GM04503 (cell line): ENCODE results near the gene MAP10.

Experiments
- DNase-seq: peaks from one replicate; pipeline ENCODE4 v3.0.0-alpha.2; 2012; ENCODE audit warnings: low read depth

The MAP10 gene

DNA sequence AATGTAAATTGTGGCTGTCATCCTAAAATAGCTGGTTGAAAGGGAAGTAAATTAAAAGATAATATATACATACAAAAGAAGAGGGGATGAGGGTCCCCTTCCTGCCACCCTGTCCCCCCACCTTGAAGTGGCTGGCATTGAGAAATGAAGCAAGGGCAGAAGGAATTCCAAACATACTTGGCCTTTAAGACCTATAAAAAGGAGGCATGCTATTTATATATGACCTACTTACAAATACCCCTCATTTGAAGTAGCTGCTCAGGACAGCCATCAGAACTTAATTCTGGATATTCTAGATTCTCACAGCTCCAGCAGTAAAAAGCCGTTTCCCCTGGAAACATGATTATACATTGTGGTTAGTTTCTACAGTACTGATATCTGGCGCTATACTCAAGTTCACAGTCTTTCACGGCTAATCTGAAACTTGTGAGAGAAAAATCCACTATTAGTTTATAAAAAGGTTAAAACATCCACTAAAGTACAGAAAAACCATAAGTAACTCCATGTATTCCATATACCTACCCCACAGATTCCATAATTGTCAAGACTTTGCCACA lies 9.6 kb upstream of the MAP10 start:
- no peak for DNase-seq

DNA sequence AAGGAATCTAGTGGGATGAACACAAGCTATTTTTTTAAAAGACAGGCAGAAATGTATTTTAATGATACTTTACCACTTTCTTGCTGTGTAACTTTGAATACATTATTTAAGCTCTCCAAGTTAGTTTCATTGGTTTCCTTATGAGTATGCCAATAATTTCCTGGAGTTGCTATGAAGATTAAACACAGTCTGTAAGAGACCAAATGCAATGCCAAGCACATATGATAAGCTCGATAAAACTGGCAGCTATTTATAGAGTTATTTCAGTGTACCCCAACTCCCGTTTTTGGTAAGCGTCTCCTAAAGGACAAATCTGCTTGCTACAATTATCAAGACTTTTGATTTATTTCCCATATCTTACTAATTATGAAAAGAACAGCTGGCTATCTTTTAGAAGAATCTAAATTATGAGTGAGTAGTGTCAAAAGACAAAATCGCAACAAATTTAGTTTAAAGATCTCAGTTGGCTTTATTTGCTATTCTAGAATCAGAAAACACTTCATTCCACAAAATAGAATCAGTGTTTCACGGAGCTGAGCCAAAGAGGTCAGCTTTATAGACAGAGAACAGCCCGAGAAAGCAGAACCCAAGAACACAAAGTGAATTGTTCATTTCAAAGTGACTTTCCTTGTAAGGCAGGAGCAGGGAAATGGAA lies 7.2 kb upstream of the MAP10 start:
- DNase-seq, result no peak

DNA sequence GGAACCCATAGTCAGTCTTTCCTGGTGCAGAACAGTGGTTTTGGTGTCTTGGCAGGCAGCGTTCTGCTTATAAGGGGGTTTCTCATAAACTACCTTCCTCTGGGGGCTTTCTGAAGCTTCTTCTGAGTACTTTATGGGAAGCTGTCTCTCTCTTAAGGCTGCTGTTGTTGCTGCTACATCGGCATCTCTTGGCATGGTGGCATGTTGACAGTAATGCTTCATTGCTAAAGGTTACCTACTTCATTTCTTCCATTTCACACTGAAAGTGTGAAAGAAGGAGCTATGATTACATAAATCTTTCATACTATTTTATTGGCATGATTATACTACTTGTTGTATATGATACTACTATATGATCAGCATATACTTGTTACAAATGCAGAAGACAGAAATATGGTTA lies 6.3 kb upstream of the MAP10 start:
- DNase-seq, result no peak

DNA sequence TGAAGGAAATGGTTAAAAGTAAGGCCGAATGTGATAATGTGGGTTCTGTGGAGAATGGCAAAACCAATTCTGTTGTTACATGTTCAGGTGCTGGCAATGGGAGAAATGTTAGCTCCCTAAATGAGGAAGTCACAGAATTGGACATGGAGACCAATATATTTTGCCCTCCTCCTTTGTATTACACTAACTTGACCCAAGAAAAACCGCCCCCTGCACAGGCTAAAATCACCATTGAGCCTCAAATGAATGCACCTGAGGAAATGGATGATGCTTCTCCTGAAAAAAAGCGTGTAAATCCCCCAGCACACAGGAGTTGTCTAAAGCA lies 932 bp downstream of the MAP10 start:
- DNase-seq, result no peak

DNA sequence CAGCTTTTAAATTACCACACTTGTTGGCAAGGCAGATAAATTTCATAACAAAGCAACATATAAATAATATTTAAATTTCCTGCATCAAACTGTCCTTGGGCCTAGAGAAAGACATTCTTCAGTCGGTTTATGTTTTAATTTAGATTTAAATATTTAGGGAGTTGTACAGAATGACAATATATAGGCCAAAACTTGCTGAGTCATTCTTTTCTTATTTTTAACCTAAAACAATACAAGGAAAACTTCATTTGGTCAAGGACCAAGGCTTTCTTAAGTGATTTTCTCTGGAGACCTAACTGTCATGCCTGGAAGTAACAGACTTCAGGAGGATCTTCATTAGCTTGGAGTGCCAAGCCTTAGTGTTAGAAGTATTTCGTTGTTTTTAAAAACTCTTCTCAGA lies 5.6 kb downstream of the MAP10 start:
- DNase-seq, result no peak

DNA sequence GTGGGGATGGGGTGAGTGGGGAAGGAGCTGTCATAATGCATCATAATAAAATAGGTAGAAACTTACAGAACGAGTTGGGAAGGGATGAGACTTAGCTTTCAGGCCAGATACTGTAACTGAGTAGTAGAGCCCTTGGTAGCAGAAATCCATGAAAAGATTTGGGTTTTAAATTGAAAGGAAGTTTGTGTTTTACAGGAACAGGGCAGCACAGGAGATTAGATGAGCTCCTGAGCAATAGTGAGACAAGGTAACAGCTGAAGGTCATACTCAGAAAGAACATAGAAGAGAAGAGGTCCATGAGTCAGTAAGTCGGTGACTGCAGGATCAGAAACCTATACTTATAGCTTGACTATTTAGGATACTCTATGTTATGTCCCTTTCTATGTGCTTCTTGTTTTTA lies 7.3 kb downstream of the MAP10 start:
- no peak for DNase-seq

DNA sequence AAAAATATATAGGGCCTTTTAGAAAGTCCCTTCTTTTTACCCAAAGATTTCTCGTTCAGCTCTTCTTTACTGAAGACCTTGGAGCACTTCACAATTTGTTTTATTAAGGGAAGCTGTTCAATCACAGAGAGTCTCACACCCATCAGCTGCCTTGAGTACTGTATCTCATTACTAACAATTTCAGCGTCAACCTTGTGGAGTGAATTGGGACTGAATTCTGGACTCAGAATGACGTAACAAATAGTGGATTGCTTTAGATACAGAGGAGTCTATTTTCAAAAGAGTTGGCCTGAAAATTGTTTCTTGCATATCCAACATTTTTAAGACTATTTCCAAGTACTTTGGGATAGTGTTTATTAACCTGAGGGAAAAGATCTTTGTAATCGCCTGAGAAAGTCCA lies 7.9 kb downstream of the MAP10 start:
- no peak for DNase-seq

DNA sequence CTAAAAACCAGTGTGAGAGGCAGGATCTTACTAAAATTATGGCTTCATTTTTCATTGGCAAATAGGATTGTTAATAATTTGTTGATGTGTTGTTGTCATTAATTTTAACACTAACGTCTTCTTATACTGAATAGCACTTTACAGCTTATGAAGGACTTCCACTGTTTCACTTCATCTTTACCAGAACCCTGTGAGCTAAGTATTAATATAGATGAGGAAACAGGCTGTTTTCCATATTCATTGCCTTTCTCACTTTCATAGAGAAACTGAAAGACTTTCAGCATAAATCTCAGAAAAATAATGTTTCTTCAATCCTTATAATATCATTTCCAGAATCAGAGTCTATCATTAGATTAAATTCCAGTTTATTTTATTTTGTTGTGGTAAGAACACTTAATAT lies 8.5 kb downstream of the MAP10 start:
- DNase-seq, result no peak

DNA sequence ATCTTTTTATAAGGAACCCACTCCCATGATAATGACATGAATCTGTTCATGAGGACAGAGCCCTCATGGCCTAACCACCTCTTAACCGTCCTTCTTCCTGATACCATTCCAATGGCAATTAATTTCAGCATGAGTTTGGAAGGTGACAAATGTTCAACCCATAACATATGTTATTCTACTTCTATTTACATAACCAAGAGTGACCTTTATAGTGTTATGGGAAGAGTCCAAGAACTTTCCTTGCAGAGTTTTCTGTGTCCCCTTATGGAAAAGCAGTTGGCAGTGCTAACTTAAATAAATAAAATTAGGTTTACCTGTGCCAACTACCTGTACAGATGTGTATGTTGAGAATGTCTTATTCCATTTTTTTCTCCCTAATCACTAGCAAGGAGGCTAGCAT lies 11.1 kb downstream of the MAP10 start:
- no peak for DNase-seq

DNA sequence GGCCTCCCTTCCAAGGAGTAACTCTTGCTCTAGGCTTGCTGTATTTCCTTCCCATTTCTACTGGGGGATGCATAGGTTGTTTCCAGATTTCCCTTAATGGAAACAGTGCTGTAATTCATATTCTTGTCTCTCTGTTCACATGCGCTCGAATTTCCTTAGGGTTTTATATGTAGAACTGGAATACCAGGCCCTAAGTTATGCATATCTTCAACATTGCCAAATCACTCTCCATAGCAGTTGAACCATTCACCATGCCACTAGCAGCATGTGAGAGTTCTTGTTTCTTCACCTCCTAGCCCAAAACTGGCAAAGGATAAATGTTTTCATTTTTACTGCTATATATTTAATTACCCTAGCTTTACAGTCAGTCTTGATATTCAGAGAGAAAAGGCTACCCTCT lies 12.8 kb downstream of the MAP10 start:
- no peak for DNase-seq

DNA sequence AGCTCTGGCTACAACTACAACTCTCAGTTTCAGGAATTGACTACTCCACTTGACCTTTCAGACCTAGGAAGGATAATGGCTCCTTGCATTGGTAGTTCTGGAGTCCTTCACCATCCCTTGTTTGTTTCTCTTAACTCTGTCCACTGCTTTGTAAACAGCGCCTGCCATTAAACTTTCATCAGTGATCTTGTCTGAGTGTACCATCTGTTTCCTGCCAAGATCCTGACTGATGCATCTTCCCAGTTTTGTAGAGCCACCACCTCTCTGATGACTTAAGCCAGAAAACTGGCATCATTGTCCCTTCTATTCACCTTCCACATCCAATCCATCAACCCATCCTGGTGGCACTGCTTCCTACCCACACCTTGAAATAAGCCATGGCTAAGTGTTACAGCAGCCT lies 15.2 kb downstream of the MAP10 start:
- DNase-seq, result no peak

DNA sequence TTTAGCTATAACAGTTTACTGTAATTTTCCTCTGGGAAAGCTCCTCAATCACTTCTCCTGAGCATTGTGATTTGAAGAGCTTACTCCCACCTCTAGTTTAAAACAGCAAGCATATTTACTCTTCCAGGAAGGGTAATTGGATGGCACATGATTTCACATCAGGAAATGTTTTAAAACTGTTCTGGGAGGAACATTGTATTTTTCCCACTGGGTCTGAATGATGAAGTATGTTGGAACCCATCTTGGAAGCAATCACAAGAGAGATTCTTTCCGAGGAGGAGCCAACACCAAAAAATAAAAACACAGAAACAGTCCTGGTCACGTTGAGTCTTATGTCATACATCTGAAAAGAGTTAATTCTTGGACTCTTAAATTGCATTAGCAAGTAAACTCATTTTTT lies 17.3 kb downstream of the MAP10 start:
- DNase-seq, result no peak

DNA sequence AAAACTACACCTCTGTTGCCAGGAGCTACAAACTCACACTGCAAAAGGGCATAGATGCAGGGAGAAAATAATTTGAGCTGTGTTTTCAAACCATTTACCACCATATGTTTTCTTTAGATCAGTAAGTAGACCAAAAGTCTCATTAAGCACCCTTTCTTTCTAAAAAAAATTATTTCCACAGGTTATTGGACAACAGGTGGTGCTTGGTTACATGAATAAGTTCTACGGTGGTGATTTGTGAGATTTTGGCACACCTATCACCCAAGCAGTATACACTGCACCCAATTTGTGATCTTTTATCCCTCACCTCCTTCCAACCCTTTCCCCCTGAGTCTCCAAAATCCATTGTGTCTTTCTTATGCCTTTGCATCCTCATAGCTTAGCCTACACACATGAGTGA lies 21.1 kb downstream of the MAP10 start:
- no peak for DNase-seq

DNA sequence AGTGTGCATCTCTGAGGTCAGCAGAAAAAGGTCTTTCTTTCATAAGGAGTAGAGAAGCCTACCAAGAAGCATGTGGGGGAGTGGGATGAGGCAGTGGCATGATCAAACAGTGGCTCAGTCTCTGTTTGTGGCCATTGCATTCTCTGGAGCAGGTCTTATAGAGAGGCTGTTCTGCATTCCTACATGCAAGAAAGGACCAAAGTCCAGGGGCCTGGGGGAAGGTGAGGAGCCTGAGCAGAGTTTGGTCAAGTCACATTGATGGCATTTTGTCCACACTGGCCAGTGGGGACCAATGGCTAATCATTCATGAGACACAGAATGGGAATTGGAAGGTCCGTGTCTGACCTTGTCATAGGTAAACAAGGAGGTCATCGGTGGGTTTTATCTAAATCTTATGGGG lies 25.4 kb downstream of the MAP10 start:
- no peak for DNase-seq

DNA sequence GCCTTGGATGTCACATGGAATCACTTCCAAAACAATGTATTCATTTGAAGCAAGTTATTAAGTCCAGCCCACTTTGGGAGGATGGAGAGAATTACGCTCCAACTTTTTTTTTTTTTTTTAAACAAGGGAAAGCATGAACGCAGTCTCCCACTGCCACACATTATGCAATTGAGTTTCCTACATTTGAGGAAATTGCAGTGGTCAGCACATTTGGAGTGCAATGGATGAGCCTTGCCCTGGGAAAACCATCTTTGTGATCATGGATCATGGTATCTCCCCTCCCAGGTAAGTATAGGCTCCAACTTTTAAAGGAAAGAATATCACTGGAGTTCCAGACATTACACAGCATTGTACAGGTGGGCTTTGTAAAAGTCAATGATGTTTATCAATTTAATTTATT lies 26.7 kb downstream of the MAP10 start:
- no peak for DNase-seq

DNA sequence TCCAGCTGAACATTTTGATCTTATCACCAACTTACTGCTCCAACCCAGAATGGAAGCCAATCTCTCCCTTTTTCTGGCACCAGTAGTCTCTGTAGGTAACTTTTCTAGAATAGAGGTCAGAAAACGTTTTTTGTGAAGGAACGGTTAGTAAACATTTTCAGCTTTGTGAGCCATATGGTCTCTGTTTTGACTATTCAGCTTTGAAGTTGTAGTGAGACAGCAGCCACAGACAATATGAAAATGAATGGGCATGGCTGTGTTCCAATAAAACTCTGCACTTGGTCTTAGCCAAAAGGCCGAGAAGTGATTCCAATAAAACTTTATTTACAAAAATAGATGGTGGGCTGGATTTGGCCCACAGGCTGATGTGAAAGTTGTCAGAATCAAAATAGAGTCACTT lies 28.9 kb downstream of the MAP10 start:
- DNase-seq, result no peak

DNA sequence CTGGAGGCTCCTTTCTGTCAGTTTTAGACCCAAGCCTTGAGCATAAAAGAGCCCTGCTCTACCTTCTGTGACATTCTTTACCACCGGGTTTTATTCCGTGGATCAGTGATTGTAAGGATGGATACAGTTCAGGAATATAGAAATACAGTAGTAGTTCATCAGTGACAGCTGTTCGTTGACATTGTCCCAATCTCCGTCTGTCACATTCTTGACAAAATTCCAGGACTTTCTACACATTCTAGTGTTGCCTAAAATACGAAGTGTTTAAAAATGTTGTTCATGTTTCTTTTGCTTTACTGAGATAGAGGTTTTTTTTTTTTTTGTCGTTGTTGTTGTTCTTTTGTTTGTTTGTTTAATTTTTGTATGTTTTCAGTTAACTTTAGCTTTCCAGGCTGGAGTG lies 29.9 kb downstream of the MAP10 start:
- no peak for DNase-seq

DNA sequence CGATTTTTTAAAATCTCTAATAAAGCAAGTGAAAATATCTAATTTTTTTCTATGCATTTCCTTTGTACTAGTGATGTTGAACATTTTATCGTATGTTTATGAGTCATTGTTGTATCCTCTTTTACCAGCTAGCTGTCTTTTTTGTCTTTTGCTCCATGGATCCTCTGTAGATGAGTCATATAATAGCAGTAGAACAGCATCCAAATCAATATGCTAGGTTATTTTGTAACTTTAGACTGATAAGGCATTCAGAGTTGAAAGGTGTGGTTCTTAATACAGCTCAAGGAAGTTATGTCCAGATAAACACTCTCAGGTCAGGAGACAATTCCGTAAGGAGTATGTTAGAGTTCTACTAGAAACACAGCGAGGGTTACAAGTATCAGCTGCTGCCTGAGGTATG lies 31.9 kb downstream of the MAP10 start:
- no peak for DNase-seq

DNA sequence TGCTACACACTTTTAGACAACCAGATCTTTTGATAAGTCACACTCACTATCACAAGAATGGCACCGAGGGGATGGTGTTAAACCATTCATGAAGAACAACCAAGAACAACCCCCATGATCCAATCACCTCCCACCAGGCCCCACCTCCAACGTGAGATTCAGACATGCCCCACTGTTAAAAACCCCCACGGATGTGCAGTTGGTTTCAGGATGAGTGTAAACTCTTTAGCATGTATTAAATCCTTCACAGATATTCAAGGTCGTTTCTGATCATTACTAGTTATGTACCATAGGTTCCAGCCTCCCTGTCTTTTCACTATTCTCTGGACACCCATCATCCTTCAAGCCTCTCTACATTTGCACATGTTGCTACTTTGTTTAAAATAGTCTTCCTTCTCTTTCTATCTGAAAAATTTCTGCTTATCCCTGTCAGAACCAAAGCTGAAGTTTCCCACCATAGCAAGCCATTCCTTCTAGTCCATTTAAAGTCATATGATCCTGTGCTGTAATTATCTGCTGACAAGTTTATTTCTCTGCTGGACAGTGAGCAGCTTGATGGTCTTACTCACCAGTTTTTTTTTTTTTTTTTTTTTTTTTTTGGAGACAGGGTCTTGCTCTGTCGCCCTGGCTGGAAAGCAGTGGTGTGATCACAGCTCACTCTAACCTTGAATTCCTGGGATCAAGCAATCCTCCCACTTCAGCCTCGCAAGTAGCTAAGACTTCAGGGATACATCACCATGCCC lies 36.8 kb downstream of the MAP10 start:
- DNase-seq, result no peak

DNA sequence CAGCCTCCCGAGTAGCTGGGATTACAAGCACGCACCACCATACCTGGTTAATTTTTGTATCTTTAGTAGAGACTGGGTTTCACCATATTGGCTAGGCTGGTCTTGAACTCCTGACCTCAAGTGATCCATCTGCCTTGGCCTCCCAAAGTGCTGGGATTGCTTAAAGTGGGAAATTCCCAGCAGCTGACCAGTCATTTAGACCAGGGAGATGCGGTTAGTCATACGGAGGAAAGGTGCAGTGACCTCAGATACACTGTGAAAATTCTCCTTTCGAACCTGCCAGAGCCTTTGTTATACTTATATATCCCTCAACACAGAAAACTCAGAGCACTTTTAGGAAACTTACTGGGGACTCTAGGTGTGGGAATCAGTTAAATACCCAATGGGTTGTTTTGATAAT lies 39.6 kb downstream of the MAP10 start:
- DNase-seq, result no peak

DNA sequence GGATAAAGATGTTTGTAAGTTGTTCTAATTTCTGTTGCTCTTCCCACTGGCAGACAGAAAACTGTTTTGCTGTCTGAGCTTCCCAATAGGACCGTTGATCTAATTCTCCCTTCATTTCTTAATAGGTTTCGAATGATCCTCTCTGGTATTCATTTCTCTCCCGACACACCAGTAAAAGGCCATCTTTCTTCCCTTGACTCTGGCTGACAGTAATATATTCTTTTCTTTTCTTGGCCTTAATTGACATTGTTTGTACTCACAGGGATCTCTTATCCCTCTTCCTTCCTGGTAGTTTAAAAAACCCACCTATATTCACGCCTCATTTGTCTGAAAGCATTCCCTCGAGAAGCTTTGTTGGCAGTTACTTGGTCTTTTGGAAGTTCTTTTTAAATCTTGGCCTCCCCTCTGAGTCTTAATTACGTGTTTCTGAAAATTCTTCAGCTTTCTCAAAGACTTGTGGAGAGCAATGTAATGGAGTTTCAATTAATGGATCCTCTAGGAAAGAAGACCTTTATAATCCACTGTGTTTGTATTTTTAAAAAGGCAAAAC lies 40.3 kb downstream of the MAP10 start:
- DNase-seq, result no peak

DNA sequence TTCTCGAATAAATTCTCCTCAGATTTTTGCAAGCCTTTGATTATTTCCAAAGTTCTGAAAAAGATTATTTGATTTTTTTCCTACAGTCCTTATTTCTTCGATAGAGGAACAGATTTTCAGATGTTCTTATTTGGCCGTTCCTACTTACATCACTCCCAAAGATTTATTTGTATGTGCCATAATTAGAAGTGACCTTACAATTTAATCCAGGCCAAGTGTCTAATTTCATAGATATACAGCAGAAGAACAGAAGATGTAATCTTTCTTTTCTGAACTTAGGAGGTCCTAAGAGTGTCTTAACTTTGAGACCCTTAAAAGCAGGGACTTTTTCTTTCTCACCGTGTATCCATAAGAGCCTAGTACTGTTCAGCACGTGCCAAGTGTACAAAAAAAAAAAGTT lies 46.3 kb downstream of the MAP10 start:
- DNase-seq, result no peak

DNA sequence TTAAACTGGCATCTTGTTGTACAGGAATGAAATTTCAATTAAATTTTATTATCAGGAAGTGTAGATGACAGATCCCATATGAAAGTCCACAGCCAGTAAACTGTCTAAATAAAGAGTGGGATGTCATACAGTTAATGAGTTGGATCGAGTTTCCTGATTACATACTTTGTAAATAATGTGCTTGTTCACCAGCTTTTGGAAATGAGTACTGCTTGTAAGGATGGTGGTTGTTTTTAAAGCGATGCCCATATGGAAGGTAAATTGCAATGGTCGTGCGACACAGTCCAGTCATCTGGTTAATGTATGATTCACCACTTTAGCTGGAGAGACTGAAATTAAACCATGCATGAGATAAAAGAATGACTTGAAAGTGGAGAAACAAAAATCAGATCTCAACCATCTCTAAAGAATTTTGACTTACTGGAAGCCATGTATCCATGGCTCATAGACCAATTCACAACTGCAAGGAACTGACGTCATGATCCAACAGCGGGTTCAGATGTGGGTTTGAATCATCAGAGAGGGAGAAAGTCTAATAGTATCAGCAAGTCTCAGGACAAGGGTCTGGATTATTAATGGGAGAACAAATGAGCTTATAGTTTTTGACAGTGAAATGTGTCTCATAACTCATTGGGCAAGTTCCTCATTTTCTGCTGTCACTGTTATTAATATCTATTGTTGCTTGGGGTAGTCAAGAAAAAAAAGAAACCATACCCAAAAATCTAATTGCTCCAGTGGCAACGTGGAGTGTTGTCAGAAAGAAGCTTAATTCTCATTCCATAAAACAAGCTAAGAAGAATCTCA lies 49.0 kb downstream of the MAP10 start:
- DNase-seq, result peak; percentile 94
